K562 (cell line): ENCODE results near the gene CHPF2. TPM values are rescaled to one million over a fixed set of nuclear protein-coding genes. Genes with fewer than 3 reads are reported as not detected.
A peak's percentile ranks its signal among the peaks of the same experiment; 100 is the strongest.

ENCODE experiments used
- ARID2 ChIP-seq: fragments of 450-650 bp; IDR thresholded peaks from 2 replicates; pipeline ENCODE4 v1.6.1; 2017; ENCODE audit warnings: antibody characterized with exemption, mild to moderate bottlenecking
- DNMT1 ChIP-seq: fragments of 450-650 bp; IDR thresholded peaks from 2 replicates; pipeline ENCODE4 v1.6.1; 2016; ENCODE audit warnings: antibody characterized with exemption, mild to moderate bottlenecking
- GATAD2A ChIP-seq: fragments of 450-650 bp; IDR thresholded peaks from 2 replicates; pipeline ENCODE4 v1.6.1; 2017
- HMGN3 ChIP-seq: IDR thresholded peaks from 2 replicates; pipeline ENCODE4 v1.6.1; 2011; ENCODE audit warnings: borderline replicate concordance, low read depth, mild to moderate bottlenecking, mixed read lengths, low read length; ENCODE audit not compliant: insufficient read length; ENCODE audit errors: extremely low read depth
- HNRNPLL ChIP-seq: fragments of 200-400 bp; formaldehyde crosslinking; IDR thresholded peaks from 2 replicates; pipeline ENCODE4 v1.6.1; 2017; ENCODE audit warnings: low read length, low read depth, mild to moderate bottlenecking; ENCODE audit not compliant: poor library complexity, severe bottlenecking
- KAT7 ChIP-seq: sonication (generic); formaldehyde crosslinking; IDR thresholded peaks from 2 replicates; pipeline ENCODE4 v1.8.0; 2022; ENCODE audit warnings: missing genetic modification reagents, mild to moderate bottlenecking, borderline replicate concordance
- MTA2 ChIP-seq: fragments of 450-650 bp; IDR thresholded peaks from 2 replicates; pipeline ENCODE4 v1.6.1; 2016; ENCODE audit warnings: low read depth
- PHTF2 ChIP-seq: fragments of 250-450 bp; sonication (Bioruptor Pico); IDR thresholded peaks from 2 replicates; pipeline ENCODE4 v1.5.0; 2021; ENCODE audit warnings: mild to moderate bottlenecking
- POLR2B ChIP-seq: fragments of 450-650 bp; IDR thresholded peaks from 2 replicates; pipeline ENCODE4 v1.6.1; 2018; ENCODE audit warnings: low read depth; ENCODE audit not compliant: partially characterized antibody
- POLR2G ChIP-seq: fragments of 200-400 bp; formaldehyde crosslinking; IDR thresholded peaks from 2 replicates; pipeline ENCODE4 v1.6.1; 2017; ENCODE audit warnings: low read depth, mild to moderate bottlenecking, antibody characterized with exemption, low read length, moderate library complexity
- RBFOX2 ChIP-seq: fragments of 200-400 bp; formaldehyde crosslinking; IDR thresholded peaks from 2 replicates; pipeline ENCODE4 v1.6.1; 2017; ENCODE audit warnings: low read depth, mild to moderate bottlenecking, low read length, moderate library complexity
- SMARCB1 ChIP-seq: IDR thresholded peaks from 2 replicates; pipeline ENCODE4 v1.6.1; 2011; ENCODE audit warnings: improper control_type of control experiment, low read depth; ENCODE audit not compliant: insufficient read length
- TAF15 ChIP-seq: fragments of 200-400 bp; formaldehyde crosslinking; IDR thresholded peaks from 2 replicates; pipeline ENCODE4 v1.6.1; 2017; ENCODE audit warnings: mild to moderate bottlenecking, low read depth, low read length, moderate library complexity
- ZBTB8A ChIP-seq: fragments of 450-650 bp; IDR thresholded peaks from 2 replicates; pipeline ENCODE4 v1.6.1; 2018; ENCODE audit warnings: mild to moderate bottlenecking, moderate library complexity; ENCODE audit not compliant: partially characterized antibody
- ZNF586 ChIP-seq: fragments of 450-650 bp; formaldehyde crosslinking; conservative IDR thresholded peaks from 2 replicates; pipeline ENCODE4 v1.4.0; 2020; ENCODE audit warnings: mild to moderate bottlenecking, moderate library complexity
- ZNF589 ChIP-seq: fragments of 200-800 bp; sonication (Bioruptor generic); IDR thresholded peaks from 2 replicates; pipeline ENCODE4 v1.6.1; 2016; ENCODE audit warnings: low read depth, missing genetic modification characterization, missing compliant biosample characterization
- ZNF695 ChIP-seq: fragments of 450-650 bp; formaldehyde crosslinking; IDR thresholded peaks from 2 replicates; pipeline ENCODE4 v1.4.0; 2020; ENCODE audit warnings: mild to moderate bottlenecking, moderate library complexity
- ZNF717 ChIP-seq: fragments of 250-450 bp; sonication (Bioruptor Pico); IDR thresholded peaks from 2 replicates; pipeline ENCODE4 v1.5.0; 2021
- ZNF764 ChIP-seq: fragments of 250-450 bp; sonication (Bioruptor Pico); IDR thresholded peaks from 2 replicates; pipeline ENCODE4 v1.4.0; 2020; ENCODE audit warnings: low read depth, mild to moderate bottlenecking, moderate library complexity
- polyA plus RNA-seq, 8 experiments: library from polyadenylated mRNA; depleted of rRNA in 4 of 8; stranded (reverse) in 5 of 8; unstranded in 3 of 8; fragments of >200 nt; fragmentation: Nextera tagmentation in 2 of 8; fragmentation: Illumina TruSeq in 1 of 8; extraction: Ambion mirVana in 2 of 8; extraction: Trizol in 1 of 8; gene quantifications; 2 replicates each; pipeline versions ENCODE4 v1.2.1 to v1.2.3, GENCODE V29; 2011 to 2014; ENCODE audit warnings: inconsistent platforms in 1 of 8, missing spikeins in 1 of 8
- total RNA-seq, 7 experiments: library from RNA; depleted of rRNA in 6 of 7; stranded (reverse); fragments of >200 nt in 6 of 7; fragmentation: Illumina TruSeq in 2 of 7; extraction: Trizol in 2 of 7; gene quantifications; 2 replicates each; pipeline versions ENCODE4 v1.2.1 to v1.2.3, GENCODE V29; 2011 to 2021; ENCODE audit warnings: low replicate concordance in 1 of 7
- TF ChIP-seq, protein P1 (sequence below), 2 experiments: IDR thresholded peaks; 2 replicates each; pipeline ENCODE4 v1.6.1; 2011; ENCODE audit warnings: borderline replicate concordance in 1 of 2, control low read depth in 1 of 2, low read depth in 1 of 2, low read length in 1 of 2, mild to moderate bottlenecking in 1 of 2, mixed read lengths in 1 of 2, moderate library complexity in 1 of 2; ENCODE audit not compliant: insufficient read depth in 1 of 2, insufficient read length in 1 of 2, poor library complexity in 1 of 2, severe bottlenecking in 1 of 2; ENCODE audit errors: extremely low read depth in 1 of 2
- TF ChIP-seq, protein P2 (sequence below): fragments of 450-650 bp; formaldehyde crosslinking; IDR thresholded peaks from 2 replicates; pipeline ENCODE4 v1.4.0; 2022; ENCODE audit warnings: missing genetic modification characterization
- TF ChIP-seq, protein P3 (sequence below), 2 experiments: fragments of 450-650 bp; conservative IDR thresholded peaks; 2 replicates each; pipeline ENCODE4 v1.6.1; 2017; ENCODE audit warnings: mild to moderate bottlenecking in 2 of 2, moderate library complexity in 2 of 2
- TF ChIP-seq, protein P4 (sequence below): fragments of 250-450 bp; sonication (Bioruptor Pico); IDR thresholded peaks from 2 replicates; pipeline ENCODE4 v1.9.0; 2021; ENCODE audit warnings: mild to moderate bottlenecking

CHPF2 gene
- total and polyA plus RNA-seq, 9 of the 15 experiments (the other 6 are each of a cell fraction or from before 2014, with no cell fraction given), result 0.08 to 32.8 (median 10.5) TPM

DNA sequence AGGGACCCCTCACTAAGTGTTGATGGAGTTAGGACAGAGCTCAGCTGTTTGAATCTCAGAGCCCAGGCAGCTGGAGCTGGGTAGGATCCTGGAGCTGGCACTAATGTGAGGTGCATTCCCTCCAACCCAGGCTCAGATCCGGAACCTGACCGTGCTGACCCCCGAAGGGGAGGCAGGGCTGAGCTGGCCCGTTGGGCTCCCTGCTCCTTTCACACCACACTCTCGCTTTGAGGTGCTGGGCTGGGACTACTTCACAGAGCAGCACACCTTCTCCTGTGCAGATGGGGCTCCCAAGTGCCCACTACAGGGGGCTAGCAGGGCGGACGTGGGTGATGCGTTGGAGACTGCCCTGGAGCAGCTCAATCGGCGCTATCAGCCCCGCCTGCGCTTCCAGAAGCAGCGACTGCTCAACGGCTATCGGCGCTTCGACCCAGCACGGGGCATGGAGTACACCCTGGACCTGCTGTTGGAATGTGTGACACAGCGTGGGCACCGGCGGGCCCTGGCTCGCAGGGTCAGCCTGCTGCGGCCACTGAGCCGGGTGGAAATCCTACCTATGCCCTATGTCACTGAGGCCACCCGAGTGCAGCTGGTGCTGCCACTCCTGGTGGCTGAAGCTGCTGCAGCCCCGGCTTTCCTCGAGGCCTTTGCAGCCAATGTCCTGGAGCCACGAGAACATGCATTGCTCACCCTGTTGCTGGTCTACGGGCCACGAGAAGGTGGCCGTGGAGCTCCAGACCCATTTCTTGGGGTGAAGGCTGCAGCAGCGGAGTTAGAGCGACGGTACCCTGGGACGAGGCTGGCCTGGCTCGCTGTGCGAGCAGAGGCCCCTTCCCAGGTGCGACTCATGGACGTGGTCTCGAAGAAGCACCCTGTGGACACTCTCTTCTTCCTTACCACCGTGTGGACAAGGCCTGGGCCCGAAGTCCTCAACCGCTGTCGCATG is 5.2 kb downstream of the CHPF2 start (continued):
- TF ChIP-seq, protein P1, sequence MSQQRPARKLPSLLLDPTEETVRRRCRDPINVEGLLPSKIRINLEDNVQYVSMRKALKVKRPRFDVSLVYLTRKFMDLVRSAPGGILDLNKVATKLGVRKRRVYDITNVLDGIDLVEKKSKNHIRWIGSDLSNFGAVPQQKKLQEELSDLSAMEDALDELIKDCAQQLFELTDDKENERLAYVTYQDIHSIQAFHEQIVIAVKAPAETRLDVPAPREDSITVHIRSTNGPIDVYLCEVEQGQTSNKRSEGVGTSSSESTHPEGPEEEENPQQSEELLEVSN (IDR thresholded peaks at IDR 0.05; ENCODE audit: borderline replicate concordance in 1 of 2, extremely low read depth in 1 of 2, insufficient read depth in 1 of 2, insufficient read length in 1 of 2, low read depth in 1 of 2, low read length in 1 of 2, poor library complexity in 1 of 2, severe bottlenecking in 1 of 2), result no peak
- TF ChIP-seq KAT7 (CRISPR knock-in tag) (no peak), POLR2B (peak; percentile 23), ZNF695 (CRISPR knock-in tag) (no peak), TAF15 (no peak), GATAD2A (no peak), ZNF764 (CRISPR knock-in tag) (no peak), ZNF717 (CRISPR knock-in tag) (no peak), ZNF589 (CRISPR knock-in tag) (no peak), ZNF586 (CRISPR knock-in tag) (no peak), HMGN3 (peak; percentile 53), HNRNPLL (no peak), ZBTB8A (no peak), ARID2 (no peak), RBFOX2 (peak; percentile 53), SMARCB1 (no peak), PHTF2 (no peak), DNMT1 (no peak), MTA2 (no peak), POLR2G (peak; percentile 72)
- TF ChIP-seq, protein P2, sequence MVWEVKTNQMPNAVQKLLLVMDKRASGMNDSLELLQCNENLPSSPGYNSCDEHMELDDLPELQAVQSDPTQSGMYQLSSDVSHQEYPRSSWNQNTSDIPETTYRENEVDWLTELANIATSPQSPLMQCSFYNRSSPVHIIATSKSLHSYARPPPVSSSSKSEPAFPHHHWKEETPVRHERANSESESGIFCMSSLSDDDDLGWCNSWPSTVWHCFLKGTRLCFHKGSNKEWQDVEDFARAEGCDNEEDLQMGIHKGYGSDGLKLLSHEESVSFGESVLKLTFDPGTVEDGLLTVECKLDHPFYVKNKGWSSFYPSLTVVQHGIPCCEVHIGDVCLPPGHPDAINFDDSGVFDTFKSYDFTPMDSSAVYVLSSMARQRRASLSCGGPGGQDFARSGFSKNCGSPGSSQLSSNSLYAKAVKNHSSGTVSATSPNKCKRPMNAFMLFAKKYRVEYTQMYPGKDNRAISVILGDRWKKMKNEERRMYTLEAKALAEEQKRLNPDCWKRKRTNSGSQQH (CRISPR knock-in tag), result no peak
- TF ChIP-seq, protein P3, sequence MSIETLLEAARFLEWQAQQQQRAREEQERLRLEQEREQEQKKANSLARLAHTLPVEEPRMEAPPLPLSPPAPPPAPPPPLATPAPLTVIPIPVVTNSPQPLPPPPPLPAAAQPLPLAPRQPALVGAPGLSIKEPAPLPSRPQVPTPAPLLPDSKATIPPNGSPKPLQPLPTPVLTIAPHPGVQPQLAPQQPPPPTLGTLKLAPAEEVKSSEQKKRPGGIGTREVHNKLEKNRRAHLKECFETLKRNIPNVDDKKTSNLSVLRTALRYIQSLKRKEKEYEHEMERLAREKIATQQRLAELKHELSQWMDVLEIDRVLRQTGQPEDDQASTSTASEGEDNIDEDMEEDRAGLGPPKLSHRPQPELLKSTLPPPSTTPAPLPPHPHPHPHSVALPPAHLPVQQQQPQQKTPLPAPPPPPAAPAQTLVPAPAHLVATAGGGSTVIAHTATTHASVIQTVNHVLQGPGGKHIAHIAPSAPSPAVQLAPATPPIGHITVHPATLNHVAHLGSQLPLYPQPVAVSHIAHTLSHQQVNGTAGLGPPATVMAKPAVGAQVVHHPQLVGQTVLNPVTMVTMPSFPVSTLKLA (conservative IDR thresholded peaks at IDR 0.05), result no peak
- TF ChIP-seq, protein P4, sequence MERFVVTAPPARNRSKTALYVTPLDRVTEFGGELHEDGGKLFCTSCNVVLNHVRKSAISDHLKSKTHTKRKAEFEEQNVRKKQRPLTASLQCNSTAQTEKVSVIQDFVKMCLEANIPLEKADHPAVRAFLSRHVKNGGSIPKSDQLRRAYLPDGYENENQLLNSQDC (CRISPR knock-in tag), result no peak
